HEK293 (cell line): ENCODE data around the gene CKS2.

ENCODE experiments used
- ZBTB17 ChIP-seq: fragments of 450-650 bp; formaldehyde crosslinking; IDR thresholded peaks from 2 replicates; pipeline ENCODE4 v1.5.1; 2016; ENCODE audit warnings: missing biosample characterization, missing genetic modification characterization
- ZFP37 ChIP-seq: fragments of 450-650 bp; formaldehyde crosslinking; IDR thresholded peaks from 2 replicates; pipeline ENCODE4 v1.5.1; 2016; ENCODE audit warnings: missing biosample characterization, missing genetic modification characterization
- ZNF19 ChIP-seq: fragments of 450-650 bp; formaldehyde crosslinking; IDR thresholded peaks from 2 replicates; pipeline ENCODE4; 2016; ENCODE audit warnings: missing biosample characterization, missing genetic modification characterization, low read depth
- ZNF76 ChIP-seq: fragments of 450-650 bp; formaldehyde crosslinking; IDR thresholded peaks from 2 replicates; pipeline ENCODE4; 2016; ENCODE audit warnings: low read depth, missing biosample characterization, missing genetic modification characterization, borderline replicate concordance
- ZSCAN30 ChIP-seq: fragments of 450-650 bp; IDR thresholded peaks from 2 replicates; pipeline ENCODE4 v1.5.1; 2018; ENCODE audit warnings: missing biosample characterization, mild to moderate bottlenecking, missing genetic modification characterization, moderate library complexity

DNA sequence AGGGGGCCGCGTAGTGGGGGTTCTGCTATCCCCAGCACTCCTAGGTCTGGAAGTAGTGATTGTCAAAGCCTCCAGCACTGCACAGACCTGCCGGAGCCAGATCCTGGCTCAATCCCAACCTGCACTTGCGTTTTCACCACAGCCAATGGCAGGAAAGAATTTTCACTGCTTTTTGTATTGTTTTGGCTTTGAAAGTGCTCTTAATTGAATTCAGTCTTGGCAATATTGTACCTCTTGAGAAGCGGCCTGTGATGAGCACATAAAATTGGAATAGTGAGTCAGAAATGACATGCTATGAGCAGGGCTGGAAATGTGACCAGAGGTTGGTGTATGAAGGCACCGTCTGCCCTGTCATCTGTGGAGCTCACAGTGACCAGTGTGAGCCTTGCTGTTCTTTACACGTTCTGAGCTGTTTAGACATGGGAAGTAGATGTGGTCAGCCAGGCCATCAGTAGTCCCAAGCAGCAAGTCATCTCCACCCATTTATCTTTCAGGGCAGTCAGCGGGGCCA is 48.8 kb downstream of the CKS2 start:
- TF ChIP-seq ZNF76 (tag by site-specific recombination) (no peak), ZBTB17 (no peak), ZSCAN30 (tag by site-specific recombination) (no peak), ZFP37 (tag by site-specific recombination) (no peak), ZNF19 (tag by site-specific recombination) (no peak)
